ENCODE data around the gene MBD2. TPM values are rescaled to one million over a fixed set of nuclear protein-coding genes. Genes with fewer than 3 reads are reported as not detected.
A peak's percentile ranks its signal among the peaks of the same experiment; 100 is the strongest.
"Not testable (repeated sequence)": the region's sequence is repeated elsewhere in the genome, so short reads cannot be mapped to it uniquely, and the experiment has no call there.

The MBD2 gene
- polyA plus RNA-seq, 12 donors: 23.1 to 107 (median 44.7) TPM; not detected in 1

DNA sequence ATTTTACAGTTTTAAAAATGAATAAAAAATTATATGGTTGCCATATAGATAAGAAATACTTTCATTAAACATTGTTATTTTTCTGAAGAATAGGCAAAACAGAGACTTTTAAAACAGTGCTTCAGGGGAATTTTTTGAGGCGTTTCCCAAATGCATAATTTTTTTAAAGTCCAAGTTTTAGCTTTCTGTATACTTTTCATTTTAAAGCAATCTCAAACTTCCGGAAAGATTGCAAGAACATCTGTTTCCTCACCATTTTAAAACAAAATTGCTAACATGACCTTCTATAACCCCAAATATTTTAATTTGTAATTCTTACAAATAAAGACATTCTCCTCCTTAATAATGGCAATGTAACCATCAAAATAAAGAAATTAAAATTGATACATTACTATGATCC is 15.1 kb upstream of the MBD2 start:
- no peak for DNase-seq

DNA sequence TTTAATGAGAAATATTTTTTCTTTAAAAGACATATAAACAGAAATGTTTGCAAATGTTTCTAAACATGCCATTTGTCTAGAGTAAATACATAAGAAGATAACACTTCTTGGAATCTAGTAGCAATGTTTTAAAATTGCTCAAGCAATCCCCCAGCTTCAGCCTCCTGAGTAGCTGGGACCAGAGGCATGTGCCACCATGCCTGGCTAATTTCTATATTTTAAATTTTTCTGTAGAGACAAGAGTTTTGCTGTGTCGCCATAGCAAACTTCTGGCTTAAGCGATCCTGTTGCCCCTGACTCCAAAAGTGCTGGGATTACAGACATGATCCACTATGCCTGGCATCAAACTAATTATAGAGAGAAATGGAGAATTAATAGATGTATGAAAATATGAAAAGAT is 14.6 kb upstream of the MBD2 start:
- DNase-seq: no peak

- DNase-seq: no peak
Observed at GRCh38 chr18:54238173-54238936, 13.9 kb upstream of the MBD2 start.

DNA sequence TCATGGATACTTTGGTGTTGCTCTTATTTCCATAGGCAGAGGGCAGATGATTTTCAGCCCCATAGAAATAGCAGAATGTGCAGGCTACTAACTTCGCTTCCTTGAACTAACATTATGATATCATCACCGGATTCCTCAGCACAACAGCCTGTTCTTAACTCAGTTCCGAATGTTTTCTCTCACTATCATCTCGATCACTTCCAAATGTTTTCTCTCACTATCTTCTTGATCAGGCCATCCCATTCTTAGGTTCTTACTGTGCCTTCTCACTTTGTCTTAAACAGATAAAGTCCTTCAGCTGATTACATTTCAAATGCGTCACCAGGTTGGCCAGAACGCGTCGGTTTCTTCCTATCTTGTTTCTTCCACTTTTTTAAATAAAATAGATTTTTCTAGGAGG is 11.4 kb upstream of the MBD2 start:
- DNase-seq: no peak

- no peak for DNase-seq
Observed at GRCh38 chr18:54233747-54234146, 9.3 kb upstream of the MBD2 start.

GRCh38 chr18:54233228-54233625 is 8.8 kb upstream of the MBD2 start:
- no peak for DNase-seq

GRCh38 chr18:54232485-54233227 is 8.2 kb upstream of the MBD2 start:
- DNase-seq: no peak

GRCh38 chr18:54229421-54230059 is 5.1 kb upstream of the MBD2 start:
- no peak for DNase-seq

- DNase-seq: no peak
Observed at GRCh38 chr18:54228364-54228763, 3.9 kb upstream of the MBD2 start.

- DNase-seq: peak; percentile 81
Observed at GRCh38 chr18:54223568-54224241, 764 bp downstream of the MBD2 start.

DNA sequence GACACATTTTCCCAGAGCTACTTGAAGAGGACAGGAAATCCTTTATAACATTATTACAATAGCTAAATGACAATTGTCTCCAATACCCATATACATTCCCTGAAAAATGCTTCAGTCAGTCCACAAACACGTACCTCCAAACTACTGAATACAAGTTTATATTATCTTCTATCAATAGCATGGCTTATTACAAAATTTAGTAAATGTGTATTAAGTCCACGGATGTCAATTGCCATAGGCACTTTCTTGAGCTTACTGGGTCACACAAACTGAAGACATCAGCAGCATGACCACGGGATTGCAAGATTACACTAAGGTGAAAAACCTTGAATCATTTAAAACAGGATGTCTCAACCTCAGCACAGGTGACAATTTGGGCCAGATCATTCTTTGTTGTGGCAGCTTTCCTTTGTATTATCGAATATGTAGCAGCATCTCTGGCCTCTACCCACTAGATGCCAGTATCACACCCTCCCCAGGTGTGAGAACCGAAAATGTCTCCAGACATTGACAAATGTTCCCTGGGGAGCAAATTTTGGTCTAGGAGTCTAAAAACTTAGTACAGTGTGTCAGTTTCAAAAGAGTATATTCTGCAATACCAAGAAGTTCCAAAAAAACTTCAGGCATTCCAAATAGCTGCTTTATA is 1.4 kb downstream of the MBD2 start:
- no peak for DNase-seq

DNA sequence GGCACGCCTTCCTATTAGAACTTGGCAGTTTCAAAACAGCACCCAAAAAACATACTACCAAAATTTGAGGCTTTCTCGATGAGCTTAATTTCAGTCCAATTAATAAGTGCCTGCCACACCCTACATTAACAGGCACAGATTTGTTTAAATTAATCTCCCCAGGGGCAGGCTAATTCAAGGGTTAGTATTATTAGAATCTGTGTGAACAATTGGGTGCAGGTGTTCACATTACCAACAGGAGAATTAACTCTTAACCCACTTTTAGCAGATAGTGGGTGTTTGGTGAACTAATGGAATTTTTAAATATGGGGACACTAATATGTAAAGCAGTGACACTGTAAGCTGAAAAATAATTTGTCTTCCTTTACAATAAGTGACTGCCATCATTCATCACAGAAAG is 4.1 kb downstream of the MBD2 start:
- DNase-seq: no peak

GRCh38 chr18:54218803-54219202 is 5.7 kb downstream of the MBD2 start:
- not testable (repeated sequence) for DNase-seq

DNA sequence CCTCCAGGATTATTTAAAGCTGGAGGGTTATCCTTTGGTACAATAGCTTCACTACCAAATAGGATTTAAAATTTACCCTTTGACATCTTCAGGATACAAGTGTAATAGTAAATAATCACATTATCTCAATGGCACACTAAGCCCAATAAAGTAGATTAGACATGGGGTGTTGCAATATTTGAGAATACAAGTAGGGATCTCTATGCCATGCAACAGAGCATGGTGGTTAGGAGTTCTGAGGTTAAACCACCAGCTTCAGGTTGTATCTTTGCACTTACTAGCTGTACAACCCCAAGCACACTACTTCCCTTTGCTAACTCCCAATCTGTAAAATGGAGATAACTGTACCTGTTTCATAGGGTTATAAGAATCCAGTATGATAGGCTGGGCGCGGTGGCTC is 6.2 kb downstream of the MBD2 start:
- DNase-seq: no peak

GRCh38 chr18:54217624-54218023 is 6.8 kb downstream of the MBD2 start:
- DNase-seq: no peak

GRCh38 chr18:54215069-54215468 is 9.4 kb downstream of the MBD2 start:
- no peak for DNase-seq

DNA sequence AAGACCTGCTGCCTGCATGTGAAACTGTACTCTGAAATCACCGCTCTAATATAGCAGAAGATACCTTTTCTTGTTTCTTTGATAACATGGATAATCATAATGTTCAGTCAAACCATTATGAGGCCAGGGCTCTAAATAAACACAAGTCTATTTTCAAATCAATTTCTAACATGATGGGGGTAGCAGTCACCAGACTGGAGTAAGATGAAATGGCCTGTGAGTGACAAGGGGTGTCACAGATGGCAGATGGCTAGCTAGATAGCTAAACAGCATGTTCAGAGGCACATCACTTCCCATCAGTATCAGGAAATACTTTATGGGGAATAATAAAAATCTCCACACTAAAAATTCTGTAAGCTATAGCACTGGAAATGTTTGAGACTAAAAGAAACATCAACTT is 14.0 kb downstream of the MBD2 start:
- DNase-seq: no peak

- DNase-seq: no peak
Observed at GRCh38 chr18:54209471-54210180, 14.8 kb downstream of the MBD2 start.

DNA sequence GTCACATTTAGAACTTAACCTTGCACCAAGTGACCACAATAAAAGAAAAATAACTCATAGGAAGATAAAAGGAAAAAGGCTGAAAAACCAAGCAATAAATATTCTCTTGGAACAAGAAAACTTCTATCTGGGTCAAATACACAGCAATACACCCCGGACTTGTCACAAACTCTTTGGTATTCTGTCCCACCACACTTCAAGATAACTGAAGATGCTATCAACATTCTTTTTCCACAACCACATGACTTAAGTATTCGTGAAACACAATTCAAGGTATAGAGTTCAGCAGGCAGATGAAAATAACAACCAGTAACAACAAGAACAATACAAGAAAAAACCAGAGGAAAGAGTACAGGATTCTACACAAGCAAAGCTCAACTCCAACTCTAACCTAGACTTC is 18.0 kb downstream of the MBD2 start:
- no peak for DNase-seq

DNA sequence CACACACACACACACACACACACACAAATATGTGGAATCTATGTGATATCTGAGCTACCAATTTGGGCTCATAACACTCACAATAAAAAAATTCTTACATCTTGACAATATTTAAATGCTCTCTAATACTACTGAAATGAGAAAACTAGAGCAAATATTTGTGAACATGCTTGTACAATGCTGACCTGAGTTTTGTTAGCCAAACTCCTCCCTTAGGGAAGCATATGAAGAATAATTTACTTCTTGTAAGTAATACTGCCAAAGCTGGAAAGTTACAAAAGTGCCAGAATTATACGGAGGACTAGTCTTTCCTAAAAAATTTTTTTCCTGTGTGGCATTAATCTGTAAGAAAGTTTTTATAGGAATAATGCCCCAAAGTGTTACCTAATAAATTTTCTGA is 18.5 kb downstream of the MBD2 start:
- peak; percentile 37 for DNase-seq

- peak; percentile 12 for DNase-seq
Observed at GRCh38 chr18:54205448-54205847, 19.0 kb downstream of the MBD2 start.
